HCEC 1CT (cell line): ENCODE measurements around the gene PPCDC.
"Not testable (repeated sequence)": the region's sequence is repeated elsewhere in the genome, so short reads cannot be mapped to it uniquely, and the experiment has no call there.

ENCODE experiments used
- DNase-seq: peaks from one replicate; pipeline ENCODE4 v3.0.0-alpha.2; 2017

Gene PPCDC

DNA sequence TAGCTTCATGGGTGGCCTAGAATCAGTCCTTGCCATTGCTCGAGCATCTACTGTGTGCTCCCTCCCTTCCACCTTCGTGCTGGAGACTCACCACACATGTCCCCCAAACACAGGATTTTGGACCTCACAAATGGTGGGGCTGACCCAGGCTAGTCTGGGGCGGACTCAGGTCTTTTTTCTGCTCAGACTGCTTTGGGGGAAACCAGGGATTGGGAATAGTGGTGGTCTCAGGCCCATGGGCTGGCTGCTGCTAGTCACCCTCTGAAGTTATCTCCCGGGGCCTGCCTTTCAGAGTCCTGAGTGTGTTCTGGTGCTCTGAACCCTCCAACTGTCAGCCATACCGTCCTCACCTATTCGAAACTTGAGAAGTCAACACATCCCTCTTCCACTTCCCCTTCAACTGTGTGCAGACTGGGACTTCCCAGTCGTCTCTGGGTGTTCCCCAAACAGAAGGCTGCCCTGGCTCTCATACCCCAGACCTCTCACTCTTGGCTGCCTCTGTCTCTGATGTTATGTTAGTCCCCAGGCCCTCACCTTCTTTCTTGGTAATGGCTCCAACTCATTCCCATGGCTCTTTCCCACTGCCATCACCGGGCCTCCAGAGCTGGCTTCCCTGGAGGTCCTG lies 46.0 kb downstream of the PPCDC start:
- DNase-seq, result no peak

DNA sequence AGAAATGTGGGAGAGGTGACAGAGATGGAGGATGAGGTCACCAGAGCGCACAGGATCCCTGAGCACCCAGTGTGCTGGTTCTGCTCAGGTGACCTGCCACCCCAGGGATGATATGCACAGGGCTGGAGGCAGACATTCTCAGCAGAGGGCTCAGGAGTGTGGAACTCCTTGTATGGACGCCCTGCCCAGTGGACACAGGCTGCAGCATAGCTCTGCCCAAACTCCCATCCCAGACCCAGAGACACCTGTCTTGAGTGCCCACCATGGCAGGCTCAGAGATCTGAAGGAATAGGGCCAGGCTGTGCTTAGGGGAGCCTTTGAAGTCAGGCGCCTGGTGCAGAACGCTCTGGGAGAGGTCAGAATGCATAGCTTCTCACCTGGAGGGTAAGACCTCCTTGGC lies 47.3 kb downstream of the PPCDC start:
- no peak for DNase-seq

DNA sequence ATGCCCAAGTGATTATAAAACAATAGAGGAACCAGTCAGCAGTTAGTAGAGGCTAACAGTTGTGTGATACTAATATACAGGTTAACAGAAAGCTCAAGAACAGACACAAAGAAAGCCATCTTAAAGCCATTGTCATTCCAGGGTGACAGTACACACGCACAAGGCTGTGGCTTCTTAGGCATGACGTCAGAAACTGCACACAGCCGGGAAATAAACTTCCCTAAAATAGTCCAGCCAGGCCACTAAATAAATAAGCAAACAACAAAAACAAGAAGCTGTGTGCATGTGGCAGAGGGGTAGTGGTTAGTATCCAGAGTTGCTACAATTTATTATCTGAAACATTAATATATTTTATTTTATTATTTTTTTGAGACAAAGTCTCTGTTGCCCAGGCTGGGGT lies 49.8 kb downstream of the PPCDC start:
- no peak for DNase-seq

DNA sequence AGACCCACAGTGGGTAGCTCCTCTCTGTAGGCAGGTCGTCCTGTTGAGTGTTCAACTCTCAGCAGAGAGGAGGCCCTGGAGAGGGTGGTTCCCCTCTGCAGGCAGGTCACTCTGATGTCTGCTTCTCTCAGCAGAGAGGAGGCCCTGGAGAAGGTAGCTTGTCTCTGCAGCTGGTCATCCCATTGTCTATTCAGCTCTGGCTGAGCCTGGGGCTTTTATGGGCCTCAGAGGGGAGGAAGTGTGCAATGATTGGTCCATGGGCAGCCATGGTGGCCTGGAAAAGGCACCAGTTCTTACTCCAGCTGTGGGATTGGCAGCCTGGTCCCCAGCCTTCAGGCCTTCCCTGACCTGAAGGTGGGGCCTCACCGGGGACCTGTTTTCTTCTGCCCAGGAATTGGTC lies 52.9 kb downstream of the PPCDC start:
- DNase-seq, result no peak

DNA sequence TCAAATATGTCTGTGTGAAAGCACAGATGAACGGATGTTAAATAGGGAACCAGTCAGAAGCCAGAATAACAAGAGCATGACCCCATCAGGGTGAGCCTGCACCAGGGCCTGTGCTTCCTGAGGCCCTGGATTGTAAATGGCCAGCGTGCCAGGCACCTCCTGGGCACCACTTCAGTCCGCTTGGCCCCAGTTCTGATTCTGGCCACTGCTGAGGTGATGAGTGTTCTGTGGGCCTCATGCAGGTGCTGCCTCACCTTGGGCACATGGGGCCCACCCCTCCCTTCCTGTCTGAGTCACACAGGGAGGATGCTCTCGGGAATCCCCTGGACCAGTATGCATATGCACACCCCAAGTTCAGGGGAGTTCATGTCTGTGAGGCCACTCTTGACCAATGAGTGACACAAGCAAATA lies 54.2 kb downstream of the PPCDC start:
- DNase-seq, result not testable (repeated sequence)

DNA sequence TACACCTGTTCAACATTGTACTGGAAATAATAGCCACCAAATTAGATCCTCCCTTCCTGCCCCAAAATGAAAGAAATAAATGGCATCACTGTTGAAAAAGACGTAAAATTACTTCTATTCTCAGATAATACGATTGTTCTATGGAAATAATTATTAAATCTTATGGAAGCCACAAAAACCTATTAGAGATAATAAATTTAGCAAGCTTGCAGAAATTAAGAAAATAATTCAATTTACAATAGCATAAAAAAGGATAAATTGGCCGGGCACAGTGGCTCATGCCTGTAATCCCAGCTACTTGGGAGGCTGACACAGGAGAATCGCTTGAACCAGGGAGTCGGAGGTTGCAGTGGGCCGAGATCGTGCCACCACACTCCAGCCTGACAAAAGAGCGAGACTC lies 57.8 kb downstream of the PPCDC start:
- DNase-seq, result no peak

DNA sequence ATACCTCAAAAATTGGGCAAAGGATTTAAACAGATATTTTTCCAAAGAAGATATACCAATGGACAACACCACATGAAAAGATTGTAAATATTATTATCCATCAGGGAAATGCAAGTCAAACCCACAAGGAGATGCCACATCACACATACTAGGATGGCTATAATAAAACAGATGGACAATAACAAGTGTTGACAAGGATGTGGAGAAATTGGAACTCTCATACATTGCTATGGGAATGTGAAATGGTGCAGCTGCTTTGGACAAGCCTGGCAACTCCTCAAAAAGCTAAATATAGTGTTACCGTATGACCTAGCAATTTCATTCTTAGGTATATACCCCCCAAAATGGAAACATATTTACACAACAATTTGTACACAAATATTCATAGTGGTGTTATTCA lies 59.3 kb downstream of the PPCDC start:
- DNase-seq, result no peak

DNA sequence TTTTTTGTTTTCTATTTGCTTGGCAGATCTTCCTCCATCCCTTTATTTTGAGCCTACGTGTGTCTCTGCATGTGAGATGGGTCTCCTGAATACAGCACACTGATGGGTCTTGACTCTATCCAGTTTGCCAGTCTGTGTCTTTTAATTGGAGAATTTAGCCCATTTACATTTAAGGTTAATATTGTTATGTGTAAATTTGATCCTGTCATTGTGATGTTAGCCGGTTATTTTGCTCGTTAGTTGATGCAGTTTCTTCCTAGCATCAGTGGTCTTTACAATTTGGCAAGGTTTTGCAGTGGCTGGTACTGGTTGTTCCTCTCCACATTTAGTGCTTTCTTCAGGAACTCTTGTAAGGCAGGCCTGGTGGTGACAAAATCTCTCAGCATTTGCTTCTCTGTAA lies 62.3 kb downstream of the PPCDC start:
- not testable (repeated sequence) for DNase-seq

DNA sequence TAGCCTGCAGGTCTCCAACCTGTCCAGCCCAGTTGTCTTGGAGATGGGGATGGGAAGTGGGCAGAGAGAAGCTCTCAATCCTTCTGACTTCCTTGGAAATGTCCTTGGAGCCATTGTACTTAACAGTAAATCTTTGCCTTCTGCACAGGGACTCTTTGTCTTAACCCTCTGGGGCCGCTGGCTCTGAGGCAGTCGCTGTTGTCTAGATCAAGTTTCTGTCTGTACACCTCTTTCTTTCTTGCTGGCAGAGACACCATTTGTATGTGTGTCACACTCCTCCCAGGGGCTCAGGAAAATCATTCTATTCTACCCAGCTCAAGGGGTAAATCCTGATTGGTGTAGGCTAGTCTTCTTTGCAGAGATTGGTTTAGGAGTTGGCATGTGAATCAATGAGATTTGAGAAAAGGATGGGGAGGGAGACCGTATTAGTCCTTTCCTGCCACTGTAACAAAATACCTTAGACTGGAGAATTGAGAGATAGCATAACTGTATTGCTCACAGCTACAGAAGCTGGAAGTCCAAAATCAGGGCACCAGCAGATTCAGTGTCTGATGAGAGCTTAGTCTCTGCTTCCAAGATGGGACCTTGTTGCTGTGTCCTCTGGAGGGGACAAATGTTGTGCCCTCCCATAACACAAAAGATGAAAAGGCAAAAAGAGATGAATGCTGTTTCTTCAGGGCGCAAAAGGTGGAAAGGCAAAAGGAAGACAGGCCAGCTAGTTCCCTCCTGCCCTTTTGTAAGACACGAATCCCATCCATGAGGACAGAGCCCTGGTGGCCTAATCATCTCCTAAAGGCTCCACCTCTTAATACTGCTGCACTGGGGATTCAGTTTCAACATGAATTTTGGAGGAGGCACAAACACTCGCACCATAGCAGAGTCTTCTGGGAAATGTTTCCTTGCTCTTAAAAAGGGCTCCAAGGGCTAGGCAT lies 66.3 kb downstream of the PPCDC start:
- no peak for DNase-seq

DNA sequence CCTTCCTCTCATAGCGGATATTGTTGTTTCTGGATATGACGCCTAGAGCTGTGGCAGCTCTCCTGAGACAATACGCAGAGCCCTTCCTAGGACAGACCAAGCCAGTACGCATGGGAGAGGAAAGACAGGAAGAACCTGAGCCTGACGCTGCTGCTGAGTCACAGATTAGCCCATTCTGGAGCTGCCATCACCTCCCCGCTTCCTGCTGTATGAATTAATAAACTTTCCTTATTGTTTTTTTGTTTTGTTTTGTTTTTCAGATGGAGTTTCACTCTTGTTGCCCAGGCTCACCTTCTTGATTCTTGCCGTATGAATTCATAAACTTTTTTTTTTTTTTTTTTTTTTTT lies 67.0 kb downstream of the PPCDC start:
- DNase-seq, result no peak

DNA sequence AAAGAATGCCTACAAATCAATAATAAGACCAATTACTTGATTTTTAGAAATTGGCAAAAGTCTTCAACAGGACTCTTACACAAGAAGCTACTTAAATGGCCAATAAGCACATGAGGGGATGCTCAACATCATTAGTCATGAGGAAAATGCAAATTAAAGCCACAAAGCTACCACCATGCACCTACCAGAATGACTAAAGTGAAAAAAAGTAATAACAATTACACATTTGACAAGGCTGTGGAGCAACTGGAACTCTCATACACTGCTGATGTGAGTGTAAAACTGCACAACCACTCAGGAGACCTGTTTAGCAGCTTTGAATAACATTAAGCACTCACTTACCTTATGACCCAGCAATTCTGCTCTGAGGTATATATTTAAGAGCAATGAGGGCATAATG lies 68.4 kb downstream of the PPCDC start:
- peak; percentile 20 for DNase-seq

DNA sequence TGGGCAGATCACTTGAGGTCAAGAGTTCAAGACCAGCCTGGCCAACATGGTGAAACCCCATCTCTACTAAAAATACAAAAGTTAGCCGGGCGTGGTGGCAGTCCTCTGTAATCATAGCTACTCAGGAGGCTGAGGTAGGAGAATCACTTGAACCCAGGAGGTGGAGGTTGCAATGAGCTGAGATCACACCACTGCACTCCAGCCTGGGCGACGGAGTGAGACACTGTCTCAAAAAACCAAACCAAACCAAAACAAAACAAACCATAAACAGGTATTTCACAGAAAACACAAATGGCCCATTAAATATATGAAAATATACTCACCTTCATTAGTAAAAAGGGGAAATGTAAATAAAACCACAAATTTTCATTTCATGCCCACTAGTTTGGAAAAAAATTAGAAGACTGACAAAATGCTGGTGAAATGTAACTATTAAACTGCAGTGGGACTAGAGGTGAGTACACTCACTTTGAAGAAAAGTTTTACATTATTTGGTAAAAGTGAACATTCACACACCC lies 71.6 kb downstream of the PPCDC start:
- not testable (repeated sequence) for DNase-seq

DNA sequence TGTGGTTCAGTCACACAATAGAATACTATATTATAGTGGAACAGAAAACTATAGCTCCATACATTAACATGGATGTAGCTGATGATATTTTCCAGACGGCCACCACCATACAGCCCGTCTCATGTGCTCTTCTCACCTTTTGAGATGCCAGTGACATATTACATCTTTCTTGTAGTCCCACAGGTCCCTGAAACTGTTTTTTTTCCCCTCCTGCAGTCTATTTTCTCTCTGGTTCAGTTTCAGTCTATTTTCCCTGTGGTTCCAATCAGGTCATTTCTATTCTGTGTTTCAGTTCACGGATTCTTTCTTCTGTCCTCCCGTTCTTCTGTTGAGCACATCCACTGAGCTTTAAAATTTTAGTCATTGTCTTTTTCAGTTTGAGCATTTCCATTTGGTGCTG lies 72.2 kb downstream of the PPCDC start:
- no peak for DNase-seq

DNA sequence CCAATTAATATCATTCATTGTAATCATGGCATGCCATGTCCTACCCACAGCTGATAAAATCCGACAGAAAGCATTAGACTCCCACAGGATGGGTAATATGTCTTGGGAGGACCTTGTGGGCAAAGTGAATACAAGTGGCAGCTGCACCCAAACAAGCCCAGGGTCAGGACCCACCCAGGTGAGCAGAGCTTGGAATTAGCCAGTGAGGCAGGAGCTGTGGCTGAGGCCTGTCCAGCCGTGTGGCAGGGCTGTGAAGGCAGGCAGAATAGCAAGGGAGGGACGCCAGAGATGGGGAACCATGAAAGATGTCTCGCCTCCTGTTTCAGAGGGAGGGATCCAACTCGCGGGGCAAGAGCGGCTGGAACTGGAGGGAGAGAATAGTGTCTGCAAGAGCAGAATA lies 74.5 kb downstream of the PPCDC start:
- no peak for DNase-seq

DNA sequence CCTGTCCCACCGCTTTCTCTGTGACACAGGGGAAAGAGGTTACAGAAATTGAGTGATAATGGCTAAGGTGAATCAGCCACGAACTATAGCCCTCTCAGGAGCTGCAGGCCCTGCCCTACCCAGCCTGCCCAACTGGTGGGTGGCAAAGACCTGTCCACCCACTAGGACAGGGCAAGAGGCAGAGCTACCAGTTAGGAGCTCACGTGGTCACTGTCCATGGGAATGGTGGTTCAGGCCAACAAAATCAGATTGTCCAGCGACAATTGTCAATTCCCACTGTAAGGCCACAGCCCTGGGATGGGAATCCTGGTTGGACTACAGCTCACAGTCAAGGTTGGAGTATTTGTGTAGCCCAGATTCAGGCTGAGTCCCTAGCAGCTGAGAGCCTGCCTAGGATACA lies 75.0 kb downstream of the PPCDC start:
- no peak for DNase-seq
